Measurements from ENCODE around the gene SLC11A2. TPM values are rescaled to one million over a fixed set of nuclear protein-coding genes. Genes with fewer than 3 reads are reported as not detected.
"Not testable (repeated sequence)": the region's sequence is repeated elsewhere in the genome, so short reads cannot be mapped to it uniquely, and the experiment has no call there.

The SLC11A2 gene
- total and polyA plus RNA-seq, 2 experiments from 2014 or later: 30.5 to 41.3 TPM

DNA sequence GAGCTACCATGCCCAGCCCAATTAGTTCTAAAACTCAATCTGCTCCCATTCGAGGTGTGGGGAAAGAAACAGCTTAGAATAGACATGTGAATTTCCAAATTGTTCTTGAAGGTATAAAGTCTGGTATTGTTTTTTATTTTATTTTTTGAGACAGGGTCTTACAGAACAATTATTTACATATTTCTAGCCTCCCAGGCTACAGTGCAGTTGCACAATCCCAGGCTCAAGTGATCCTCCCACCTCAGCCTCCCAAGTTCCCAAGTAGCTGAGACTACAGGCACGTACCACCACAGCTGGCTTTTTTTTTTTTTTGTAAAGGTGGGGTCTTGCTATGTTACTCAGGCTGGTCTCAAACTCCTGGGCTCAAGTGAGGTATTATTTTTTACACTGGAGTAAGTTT, 6.3 kb downstream of the SLC11A2 start:
- Histone ChIP-seq H3K9me3 (ENCODE audit: low read depth) (no peaks in the 10 kb centered on the region), H3K27ac (no peak overlapping the region), H3K4me1 (ENCODE audit: low read depth) (peaks cover 20% of the 10 kb centered on the region), H3K27me3 (no peaks in the 10 kb centered on the region), H3K4me3 (no peak overlapping the region), H3K36me3 (no peaks in the 10 kb centered on the region)
- TF ChIP-seq, protein P1, sequence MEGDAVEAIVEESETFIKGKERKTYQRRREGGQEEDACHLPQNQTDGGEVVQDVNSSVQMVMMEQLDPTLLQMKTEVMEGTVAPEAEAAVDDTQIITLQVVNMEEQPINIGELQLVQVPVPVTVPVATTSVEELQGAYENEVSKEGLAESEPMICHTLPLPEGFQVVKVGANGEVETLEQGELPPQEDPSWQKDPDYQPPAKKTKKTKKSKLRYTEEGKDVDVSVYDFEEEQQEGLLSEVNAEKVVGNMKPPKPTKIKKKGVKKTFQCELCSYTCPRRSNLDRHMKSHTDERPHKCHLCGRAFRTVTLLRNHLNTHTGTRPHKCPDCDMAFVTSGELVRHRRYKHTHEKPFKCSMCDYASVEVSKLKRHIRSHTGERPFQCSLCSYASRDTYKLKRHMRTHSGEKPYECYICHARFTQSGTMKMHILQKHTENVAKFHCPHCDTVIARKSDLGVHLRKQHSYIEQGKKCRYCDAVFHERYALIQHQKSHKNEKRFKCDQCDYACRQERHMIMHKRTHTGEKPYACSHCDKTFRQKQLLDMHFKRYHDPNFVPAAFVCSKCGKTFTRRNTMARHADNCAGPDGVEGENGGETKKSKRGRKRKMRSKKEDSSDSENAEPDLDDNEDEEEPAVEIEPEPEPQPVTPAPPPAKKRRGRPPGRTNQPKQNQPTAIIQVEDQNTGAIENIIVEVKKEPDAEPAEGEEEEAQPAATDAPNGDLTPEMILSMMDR (IDR thresholded peaks at IDR 0.05; ENCODE audit: low read depth, low read length): no peak
- no peak for DNase-seq (ENCODE audit: low read depth in 1 of 2, low spot score in 1 of 2)

DNA sequence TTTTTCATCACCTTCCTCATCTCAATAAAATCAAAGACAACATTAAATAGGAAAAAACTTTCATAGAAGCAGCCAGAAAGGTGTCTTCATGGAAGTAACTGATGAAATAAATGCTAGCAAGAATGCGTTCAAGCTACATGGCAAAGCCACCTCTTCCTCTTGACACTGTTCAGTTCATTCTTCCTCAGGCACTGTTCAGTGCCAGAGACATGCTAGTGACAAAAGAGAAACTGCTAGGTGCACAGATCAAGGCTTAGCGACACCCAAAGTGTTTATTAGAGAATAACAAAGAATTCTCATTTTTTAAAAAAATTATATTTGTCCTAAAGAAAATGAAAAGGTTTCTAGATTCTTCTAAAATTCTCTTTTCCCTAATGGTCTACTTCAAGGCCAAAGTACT, 7.2 kb downstream of the SLC11A2 start:
- H3K4me1 ChIP-seq (ENCODE audit: low read depth): peaks cover 10% of the 10 kb centered on the region
- TF ChIP-seq, protein P1 (IDR thresholded peaks at IDR 0.05; ENCODE audit: low read depth, low read length): no peak
- DNase-seq (ENCODE audit: low read depth in 1 of 2, low spot score in 1 of 2): no peak
- H3K27ac ChIP-seq: no peak overlapping the region
- no peaks in the 10 kb centered on the region for H3K36me3 ChIP-seq
- no peak overlapping the region for H3K4me3 ChIP-seq
- no peaks in the 10 kb centered on the region for H3K27me3 ChIP-seq
- H3K9me3 ChIP-seq (ENCODE audit: low read depth): no peaks in the 10 kb centered on the region

DNA sequence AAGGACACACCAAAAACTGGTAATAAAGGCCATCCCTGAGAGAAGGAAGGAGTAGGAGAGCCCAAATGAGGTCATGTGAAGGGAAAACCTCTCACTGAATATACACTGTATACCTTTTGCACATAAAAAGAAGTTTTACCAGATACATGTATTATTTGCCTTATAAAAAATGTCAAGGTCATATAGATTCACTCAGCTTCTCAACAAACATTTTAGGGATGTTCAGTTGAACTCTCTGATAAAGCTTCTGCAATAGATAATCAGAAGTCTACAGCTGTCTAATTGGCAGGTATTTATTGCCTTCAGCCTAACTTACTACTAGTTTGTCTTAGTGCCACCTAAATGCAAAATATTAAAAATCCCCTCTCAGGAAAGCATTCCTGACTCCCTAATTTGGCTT, 8.7 kb downstream of the SLC11A2 start:
- Histone ChIP-seq H3K27me3 (no peaks in the 10 kb centered on the region), H3K27ac (no peak overlapping the region), H3K4me1 (ENCODE audit: low read depth) (peaks cover 7% of the 10 kb centered on the region), H3K9me3 (ENCODE audit: low read depth) (no peaks in the 10 kb centered on the region), H3K4me3 (no peak overlapping the region), H3K36me3 (no peaks in the 10 kb centered on the region)
- no peak for DNase-seq (ENCODE audit: low read depth in 1 of 2, low spot score in 1 of 2)
- TF ChIP-seq, protein P1 (IDR thresholded peaks at IDR 0.05; ENCODE audit: low read depth, low read length): no peak

DNA sequence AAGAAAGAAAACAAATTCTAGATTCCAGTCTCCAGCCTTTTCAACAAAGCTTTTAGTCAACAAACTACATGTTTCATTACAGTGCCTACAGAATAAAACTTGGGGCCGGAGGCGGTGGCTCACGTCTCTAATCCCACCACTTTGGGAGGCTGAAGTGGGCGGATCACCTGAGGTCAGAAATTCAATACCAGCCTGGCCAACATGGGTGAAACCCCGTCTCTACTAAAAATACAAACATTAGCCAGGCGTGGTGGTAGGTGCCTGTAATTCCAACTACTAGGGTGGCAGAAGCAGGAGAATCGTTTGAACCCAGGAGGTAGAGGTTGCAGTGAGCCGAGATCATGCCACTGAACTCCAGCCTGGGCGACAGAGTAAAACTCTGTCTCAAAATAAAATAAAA, 11.7 kb downstream of the SLC11A2 start:
- not testable (repeated sequence) for H3K9me3 ChIP-seq (ENCODE audit: low read depth); H3K27me3 ChIP-seq; DNase-seq (ENCODE audit: low read depth in 1 of 2, low spot score in 1 of 2); H3K4me3 ChIP-seq; H3K27ac ChIP-seq; H3K4me1 ChIP-seq (ENCODE audit: low read depth); H3K36me3 ChIP-seq

DNA sequence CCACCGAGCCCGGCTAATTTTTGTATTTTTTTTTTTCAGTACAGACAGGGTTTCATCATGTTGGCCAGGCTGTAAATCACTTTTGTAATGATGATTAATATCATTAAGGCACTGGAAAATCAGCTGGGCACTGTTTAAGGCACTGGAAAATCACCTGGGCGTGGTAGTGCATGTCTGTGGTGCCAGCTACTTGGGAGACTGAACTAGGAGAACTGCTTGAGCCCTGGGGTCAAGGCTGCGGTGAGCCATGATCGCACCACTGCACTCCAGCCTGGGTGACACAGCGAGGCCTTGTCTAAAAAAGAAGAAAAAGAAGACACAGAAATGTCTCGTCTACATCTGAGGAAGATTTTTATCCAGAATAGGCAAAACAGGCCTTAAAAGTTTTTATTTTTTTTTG, 12.7 kb downstream of the SLC11A2 start:
- TF ChIP-seq, protein P1 (IDR thresholded peaks at IDR 0.05; ENCODE audit: low read depth, low read length): no peak
- H3K27ac ChIP-seq: no peak overlapping the region

DNA sequence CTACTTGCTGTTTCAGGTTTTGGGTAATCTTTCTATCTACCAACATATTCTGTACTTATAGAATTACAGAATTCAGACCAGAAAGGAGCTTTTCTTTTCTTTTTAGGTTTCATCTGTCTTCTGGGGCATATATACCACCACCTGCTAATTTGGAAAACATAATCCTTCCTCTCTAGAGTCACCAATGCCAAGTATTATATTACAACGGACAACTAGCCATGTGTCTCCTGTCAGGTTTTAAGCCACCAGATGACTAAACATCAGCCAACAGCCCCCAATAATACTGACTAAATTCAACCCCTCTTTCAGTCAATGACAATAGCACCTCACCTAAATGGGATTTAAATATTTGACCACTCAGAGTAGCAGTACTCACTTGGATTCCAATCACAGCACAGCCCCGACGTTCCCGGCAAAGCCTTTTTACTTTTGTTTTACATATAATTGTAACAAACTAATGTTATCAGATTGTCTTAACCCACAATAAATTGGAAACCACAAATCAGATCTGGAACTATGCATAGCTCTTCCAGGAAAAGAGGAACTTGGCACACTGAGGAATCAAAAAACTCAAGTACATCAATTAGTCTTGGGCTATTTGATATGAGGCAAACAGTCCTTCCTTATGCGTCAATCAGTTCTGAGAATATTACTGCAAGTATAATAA, 13.5 kb downstream of the SLC11A2 start:
- no peaks in the 10 kb centered on the region for H3K9me3 ChIP-seq (ENCODE audit: low read depth)
- peak in 1 of 2 donors; percentile 8 for DNase-seq (ENCODE audit: low read depth in 1 of 2, low spot score in 1 of 2)
- H3K4me1 ChIP-seq (ENCODE audit: low read depth): no peaks in the 10 kb centered on the region
- no peaks in the 10 kb centered on the region for H3K27me3 ChIP-seq
- no peak overlapping the region for H3K27ac ChIP-seq
- H3K36me3 ChIP-seq: peaks cover 5% of the 10 kb centered on the region
- H3K4me3 ChIP-seq: no peak overlapping the region
- TF ChIP-seq, protein P1 (IDR thresholded peaks at IDR 0.05; ENCODE audit: low read depth, low read length): no peak

More for the DNA sequence above, 12.7 kb downstream of the SLC11A2 start:
- no peak for DNase-seq (ENCODE audit: low read depth in 1 of 2, low spot score in 1 of 2)
- Histone ChIP-seq H3K4me1 (ENCODE audit: low read depth) (no peaks in the 10 kb centered on the region), H3K4me3 (no peak overlapping the region), H3K27me3 (no peaks in the 10 kb centered on the region), H3K36me3 (peaks cover 1% of the 10 kb centered on the region), H3K9me3 (ENCODE audit: low read depth) (no peaks in the 10 kb centered on the region)

Measured in cardiac muscle cell (in vitro differentiated cells and primary cell).